GM19452 (cell line): ENCODE results near the gene JAK3.

Source experiments
- ATAC-seq: cut with Tn5 transposase; IDR thresholded peaks from one replicate; pipeline ENCODE4 v1.9.1; 2021; ENCODE audit not compliant: unreplicated experiment

JAK3 gene

GRCh38 chr19:17841810-17842662, 5.7 kb downstream of the JAK3 start:
- ATAC-seq: no peak

GRCh38 chr19:17841371-17841809, 6.4 kb downstream of the JAK3 start:
- no peak for ATAC-seq

GRCh38 chr19:17840019-17840418, 7.8 kb downstream of the JAK3 start:
- ATAC-seq: no peak

DNA sequence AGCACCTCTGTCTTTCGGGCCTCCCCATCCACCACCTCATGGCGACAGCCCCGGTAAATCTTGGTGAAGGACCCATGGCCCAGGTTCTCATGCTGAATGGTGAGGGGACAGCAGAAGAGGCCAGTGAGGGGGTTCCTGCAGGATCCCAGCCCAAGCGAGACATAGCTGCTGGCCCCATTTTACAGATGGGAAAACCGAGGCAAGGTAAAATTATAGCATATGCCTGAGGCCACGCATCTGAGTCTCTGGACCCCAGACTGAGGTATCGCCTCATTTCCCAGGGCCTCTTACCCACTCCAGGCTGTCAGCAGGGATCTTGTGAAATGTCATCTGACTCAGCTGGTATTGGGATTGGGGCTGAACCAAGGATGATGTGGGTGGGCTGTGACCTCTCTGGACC, 9.8 kb downstream of the JAK3 start:
- no peak for ATAC-seq

DNA sequence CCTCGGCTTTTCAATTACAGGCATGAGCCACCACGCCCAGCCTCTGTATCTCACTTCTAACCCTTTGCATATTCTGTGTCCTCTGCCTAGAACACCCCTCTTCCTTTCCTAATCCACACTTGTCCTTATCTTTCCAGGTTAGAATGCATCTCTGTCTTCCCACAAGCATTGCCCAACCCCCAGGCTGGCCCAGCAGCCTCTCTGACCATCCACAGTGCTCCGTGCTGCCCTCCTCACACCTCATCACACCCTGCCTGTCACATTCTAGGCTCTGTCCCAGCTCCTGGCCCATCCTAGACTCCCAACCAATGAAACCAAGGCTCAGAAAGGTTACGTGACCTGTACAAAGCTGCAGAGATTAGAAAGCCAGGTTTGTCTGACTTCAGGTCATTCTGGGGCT, 11.3 kb downstream of the JAK3 start:
- ATAC-seq: no peak

- no peak for ATAC-seq
Measured at GRCh38 chr19:17835182-17836006, 12.4 kb downstream of the JAK3 start.

DNA sequence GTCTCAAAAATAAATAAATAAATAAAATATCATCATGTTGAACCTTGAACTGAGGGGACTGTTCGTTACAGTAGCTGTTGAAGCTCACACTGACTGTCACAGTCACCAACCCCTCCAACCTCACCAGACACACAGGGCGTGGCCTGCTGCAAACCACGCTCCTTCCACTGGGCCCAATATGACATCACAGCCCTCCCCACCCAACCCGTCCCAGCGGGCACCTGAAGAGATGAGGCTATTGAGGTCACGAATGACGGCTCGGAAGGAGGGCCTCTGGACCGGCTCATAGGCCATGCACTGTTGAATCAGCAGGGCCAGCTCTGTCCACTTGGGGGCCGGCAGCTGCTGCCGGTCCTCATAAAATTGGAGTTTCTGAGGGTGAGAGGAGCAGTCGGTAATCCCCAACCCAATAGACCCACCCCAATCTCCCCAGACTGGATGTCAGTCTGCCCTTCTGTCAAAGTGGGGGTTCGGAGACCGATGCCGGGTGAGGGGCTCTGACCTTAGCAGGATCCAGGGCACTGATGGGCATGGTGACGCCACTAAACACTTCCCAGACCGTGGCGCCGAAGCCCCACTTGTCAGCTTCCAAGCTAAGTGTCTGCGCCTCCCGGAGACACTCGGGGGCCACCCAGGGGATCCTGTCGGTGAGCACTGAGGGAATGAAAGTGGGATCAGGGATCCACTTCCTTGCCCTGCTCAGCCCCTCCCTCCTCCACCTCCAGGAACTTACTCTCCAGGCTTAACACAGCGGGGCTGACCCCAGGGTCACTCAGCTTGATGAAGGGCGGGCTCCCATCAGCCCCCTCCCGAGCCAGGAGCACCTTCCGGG, 13.2 kb downstream of the JAK3 start:
- no peak for ATAC-seq

- ATAC-seq: no peak
Measured at GRCh38 chr19:17832443-17833208, 15.2 kb downstream of the JAK3 start.

- ATAC-seq: no peak
Measured at GRCh38 chr19:17831419-17831888, 16.3 kb downstream of the JAK3 start.

- ATAC-seq: no peak
Measured at GRCh38 chr19:17830567-17831418, 17.0 kb downstream of the JAK3 start.

- no peak for ATAC-seq
Measured at GRCh38 chr19:17829855-17830566, 17.8 kb downstream of the JAK3 start.

- ATAC-seq: no peak
Measured at GRCh38 chr19:17826508-17827056, 21.2 kb downstream of the JAK3 start.

DNA sequence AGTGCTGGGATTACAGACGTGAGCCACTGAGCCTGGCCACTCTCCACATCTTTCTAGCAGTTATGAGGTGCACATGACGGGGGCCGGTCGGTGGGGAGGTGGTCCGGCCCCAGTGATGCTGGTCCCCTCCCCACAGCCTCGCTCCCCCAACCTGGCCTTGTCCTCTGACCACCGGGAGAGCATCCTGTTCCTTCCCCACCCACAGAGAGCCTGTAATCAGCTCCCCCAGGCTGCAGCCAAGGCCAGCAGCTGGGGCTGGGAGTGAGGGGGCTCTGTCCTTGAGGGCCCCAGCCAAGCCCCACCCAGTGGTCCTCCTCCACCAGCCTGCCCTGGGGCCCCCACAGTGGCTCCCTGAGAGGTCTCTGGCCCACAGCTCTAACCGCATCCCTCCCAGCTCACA, 23.4 kb downstream of the JAK3 start:
- ATAC-seq: no peak

- no peak for ATAC-seq
Measured at GRCh38 chr19:17821190-17821589, 26.6 kb downstream of the JAK3 start, which contains the start of gene INSL3. INSL3 (minus strand) TSS chr19:17821519; CDS start chr19:17821506, 13 bp downstream.

DNA sequence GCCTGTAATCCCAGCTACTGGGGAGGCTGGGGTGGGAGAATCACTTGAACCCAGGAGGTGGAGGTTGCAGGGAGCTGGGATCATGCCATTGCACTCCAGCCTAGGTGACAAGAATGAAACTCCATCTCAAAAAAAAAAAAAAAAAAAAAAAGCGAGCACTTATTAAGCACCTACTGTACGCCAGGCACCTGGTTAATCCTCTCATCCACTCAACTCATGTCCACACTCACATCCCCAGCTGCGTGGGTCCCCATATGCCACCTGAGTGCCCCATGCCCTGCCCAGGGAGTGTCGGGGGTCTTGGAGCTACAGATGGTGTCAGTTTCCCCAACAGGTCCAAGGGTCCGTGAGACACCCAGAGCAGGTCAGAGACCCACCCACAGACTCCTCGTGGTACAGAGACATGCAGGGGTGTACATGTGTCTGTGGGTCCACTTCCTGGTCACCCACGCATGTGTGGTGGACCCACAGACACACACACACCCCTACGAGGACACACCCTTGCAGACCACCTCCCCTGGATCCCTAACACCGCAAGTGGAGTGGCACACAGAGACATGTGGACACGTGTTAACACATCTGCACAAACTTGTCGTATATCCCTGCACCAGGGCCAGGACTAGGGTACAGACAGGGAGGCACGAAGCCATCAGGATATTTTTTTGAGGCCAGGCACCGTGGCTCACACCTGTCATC, 30.0 kb downstream of the JAK3 start:
- no peak for ATAC-seq

DNA sequence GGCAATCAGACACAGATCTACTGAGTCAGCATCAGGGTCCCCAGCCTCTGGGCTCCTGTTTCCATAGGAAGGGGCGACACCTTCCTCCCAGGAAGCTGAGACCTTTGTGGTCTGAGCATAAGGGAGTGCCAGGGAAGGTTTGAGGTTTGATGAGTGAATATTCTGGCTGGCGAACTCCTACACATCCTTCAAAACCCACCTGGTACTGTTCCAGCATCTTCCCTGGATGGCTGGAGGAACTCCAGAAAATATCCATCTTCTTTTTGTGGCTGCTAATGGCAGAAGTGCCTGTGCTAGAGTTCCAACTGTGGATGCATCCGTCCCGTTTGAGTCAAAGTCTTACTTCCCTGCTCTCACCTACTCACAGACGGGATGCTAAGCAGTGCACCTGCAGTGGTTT, 35.7 kb downstream of the JAK3 start:
- ATAC-seq: no peak

DNA sequence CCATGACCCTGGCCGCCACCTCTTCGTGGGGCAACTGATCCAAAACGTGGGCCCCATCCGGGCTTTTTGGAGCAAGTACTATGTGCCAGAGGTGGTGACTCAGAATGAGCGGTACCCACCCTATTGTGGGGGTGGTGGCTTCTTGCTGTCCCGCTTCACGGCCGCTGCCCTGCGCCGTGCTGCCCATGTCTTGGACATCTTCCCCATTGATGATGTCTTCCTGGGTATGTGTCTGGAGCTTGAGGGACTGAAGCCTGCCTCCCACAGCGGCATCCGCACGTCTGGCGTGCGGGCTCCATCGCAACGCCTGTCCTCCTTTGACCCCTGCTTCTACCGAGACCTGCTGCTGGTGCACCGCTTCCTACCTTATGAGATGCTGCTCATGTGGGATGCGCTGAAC, 36.1 kb downstream of the JAK3 start:
- ATAC-seq: no peak

DNA sequence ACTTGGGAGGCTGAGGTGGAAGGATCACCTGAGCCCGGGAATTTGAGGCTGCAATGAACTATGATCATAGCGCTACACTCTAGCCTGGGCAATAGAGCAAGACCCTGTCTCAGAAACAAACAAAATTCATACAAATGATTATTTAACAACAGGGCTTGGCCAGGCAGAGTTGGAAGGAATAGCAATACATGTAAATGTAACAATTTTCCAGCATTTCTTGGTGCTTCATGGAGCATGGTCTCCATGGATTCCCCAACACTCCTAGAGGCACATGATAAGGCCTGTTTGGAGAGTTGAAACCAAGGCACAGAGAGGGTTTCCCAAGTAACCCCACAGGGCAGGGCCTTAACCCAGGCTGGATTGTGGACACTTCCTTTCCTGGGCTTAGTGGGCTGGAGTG, 36.7 kb downstream of the JAK3 start:
- no peak for ATAC-seq
